ENCODE results near the gene RFFL.

RFFL gene

GRCh38 chr17:34981538-34982241 lies 81.8 kb downstream of the RFFL start:
- no peak for DNase-seq (ENCODE audit: low read depth in 1 of 2, low spot score in 1 of 2)
- no peak for TF ChIP-seq JUND (IDR thresholded peaks at IDR 0.05; ENCODE audit: low read depth)
- in situ Hi-C loops (cut with HindIII; ENCODE audit: low pct_unique_long_range_greater_than_20kb, low sequenced_read_pairs) = no loop called here

GRCh38 chr17:34980681-34981537 lies 82.6 kb downstream of the RFFL start:
- in situ Hi-C loops (cut with HindIII; ENCODE audit: low pct_unique_long_range_greater_than_20kb, low sequenced_read_pairs) = no loop called here
- TF ChIP-seq JUND (IDR thresholded peaks at IDR 0.05; ENCODE audit: low read depth) = no peak
- DNase-seq (ENCODE audit: low read depth in 1 of 2, low spot score in 1 of 2) = peak; percentile 78 to 84

GRCh38 chr17:34980353-34980680 lies 83.2 kb downstream of the RFFL start, which contains the start of gene LIG3:
TSS of gene LIG3 (plus strand) at chr17:34980512. CDS start at chr17:34983006, 2,494 bp downstream.
- DNase-seq (ENCODE audit: low read depth in 1 of 2, low spot score in 1 of 2) = peak; percentile 96 to 97
- in situ Hi-C loops (cut with HindIII; ENCODE audit: low pct_unique_long_range_greater_than_20kb, low sequenced_read_pairs) = no loop called here
- TF ChIP-seq JUND (IDR thresholded peaks at IDR 0.05; ENCODE audit: low read depth) = no peak

- in situ Hi-C loops (cut with HindIII; ENCODE audit: low pct_unique_long_range_greater_than_20kb, low sequenced_read_pairs) = no loop called here
- TF ChIP-seq JUND (IDR thresholded peaks at IDR 0.05; ENCODE audit: low read depth) = no peak
- DNase-seq (ENCODE audit: low read depth in 1 of 2, low spot score in 1 of 2) = peak; percentile 37 to 76
Observed at GRCh38 chr17:34979650-34980352, 83.7 kb downstream of the RFFL start.

- in situ Hi-C loops (cut with HindIII; ENCODE audit: low pct_unique_long_range_greater_than_20kb, low sequenced_read_pairs) = no loop called here
- TF ChIP-seq JUND (IDR thresholded peaks at IDR 0.05; ENCODE audit: low read depth) = no peak
Observed at GRCh38 chr17:34979153-34979552, 84.4 kb downstream of the RFFL start.

GRCh38 chr17:34974794-34975785 lies 88.4 kb downstream of the RFFL start:
- in situ Hi-C loops (cut with HindIII; ENCODE audit: low pct_unique_long_range_greater_than_20kb, low sequenced_read_pairs) = no loop called here
- DNase-seq (ENCODE audit: low read depth in 1 of 2, low spot score in 1 of 2) = no peak
- no peak for TF ChIP-seq JUND (IDR thresholded peaks at IDR 0.05; ENCODE audit: low read depth)

More at GRCh38 chr17:34979153-34979552, 84.4 kb downstream of the RFFL start:
- no peak for DNase-seq (ENCODE audit: low read depth in 1 of 2, low spot score in 1 of 2)

- TF ChIP-seq JUND (IDR thresholded peaks at IDR 0.05; ENCODE audit: low read depth) = no peak
- DNase-seq (ENCODE audit: low read depth in 1 of 2, low spot score in 1 of 2) = no peak
- in situ Hi-C loops (cut with HindIII; ENCODE audit: low pct_unique_long_range_greater_than_20kb, low sequenced_read_pairs) = no loop called here
Observed at GRCh38 chr17:34974179-34974578, 89.3 kb downstream of the RFFL start.

GRCh38 chr17:34961093-34961911 lies 102.2 kb downstream of the RFFL start, which contains the start of the genes CCT6B and ZNF830:
TSS of gene CCT6B (minus strand) at chr17:34961460. CDS start at chr17:34961393, 67 bp downstream.
TSS of gene ZNF830 (plus strand) at chr17:34961540. CDS start at chr17:34961567, 27 bp downstream.
- peak; percentile 90 to 98 for DNase-seq (ENCODE audit: low read depth in 1 of 2, low spot score in 1 of 2)
- 0 out of 2 replicates have a peak, but pooled peaks have one; percentile 21 for TF ChIP-seq JUND (IDR thresholded peaks at IDR 0.05; ENCODE audit: low read depth)
- in situ Hi-C loops (cut with HindIII; ENCODE audit: low pct_unique_long_range_greater_than_20kb, low sequenced_read_pairs) = no loop called here

- DNase-seq (ENCODE audit: low read depth in 1 of 2, low spot score in 1 of 2) = no peak
- TF ChIP-seq JUND (IDR thresholded peaks at IDR 0.05; ENCODE audit: low read depth) = no peak
- in situ Hi-C loops (cut with HindIII; ENCODE audit: low pct_unique_long_range_greater_than_20kb, low sequenced_read_pairs) = no loop called here
Observed at GRCh38 chr17:34958438-34958837, 105.1 kb downstream of the RFFL start.

Data from T47D (cell line).